Neural cell (in vitro differentiated cells): ENCODE measurements around the gene ALPI. TPM values are rescaled to one million over a fixed set of nuclear protein-coding genes. Genes with fewer than 3 reads are reported as not detected.

Source experiments
- H2AFZ ChIP-seq: fragments of 200-600, 300-800 bp; sonication (generic), shearing (Covaris generic); 2 replicates; pipeline ENCODE4 v1.6.0; 2014; ENCODE audit warnings: low read depth, mild to moderate bottlenecking, antibody characterized with exemption, low read length, moderate library complexity
- H3F3A ChIP-seq: fragments of 200-600 bp; shearing (Covaris generic); 2 replicates; pipeline ENCODE4 v1.6.1; 2016; ENCODE audit warnings: mild to moderate bottlenecking, moderate library complexity, mixed read lengths, antibody characterized with exemption, low read length; ENCODE audit not compliant: insufficient read depth, poor library complexity, severe bottlenecking
- H3K27ac ChIP-seq: fragments of 200-600, 300-800 bp; sonication (generic), shearing (Covaris generic); 2 replicates; pipeline ENCODE4 v1.5.1; 2014; ENCODE audit warnings: mild to moderate bottlenecking, low read length, moderate library complexity
- H3K27me3 ChIP-seq: fragments of 300-800, 200-600 bp; sonication (generic), shearing (Covaris generic); 2 replicates; pipeline ENCODE4 v1.6.0; 2014; ENCODE audit warnings: mild to moderate bottlenecking, low read depth, low read length, moderate library complexity; ENCODE audit not compliant: insufficient read depth
- H3K36me3 ChIP-seq: fragments of 300-800, 200-600 bp; sonication (generic), shearing (Covaris generic); 2 replicates; pipeline ENCODE4 v1.5.1; 2014; ENCODE audit warnings: mild to moderate bottlenecking, antibody characterized with exemption, low read length, moderate library complexity; ENCODE audit not compliant: insufficient read depth
- H3K4me2 ChIP-seq: fragments of 300-800, 200-600 bp; sonication (generic), shearing (Covaris generic); 2 replicates; pipeline ENCODE4 v1.6.0; 2014; ENCODE audit warnings: mild to moderate bottlenecking, low read length
- H3K4me3 ChIP-seq: fragments of 300-800, 200-600 bp; sonication (generic), shearing (Covaris generic); 2 replicates; pipeline ENCODE4 v1.5.1; 2014; ENCODE audit warnings: mild to moderate bottlenecking, low read length, moderate library complexity
- H3K79me2 ChIP-seq: fragments of 200-600 bp; shearing (Covaris generic); replicated peaks from 2 replicates; pipeline ENCODE4 v1.6.0; 2014; ENCODE audit warnings: mild to moderate bottlenecking, low read length, moderate library complexity; ENCODE audit not compliant: insufficient read depth
- H3K9ac ChIP-seq: fragments of 300-800, 200-600 bp; sonication (generic), shearing (Covaris generic); 2 replicates; pipeline ENCODE4 v1.6.1; 2016; ENCODE audit warnings: mild to moderate bottlenecking, low read length, mixed read lengths
- H3K9me2 ChIP-seq: fragments of 200-600 bp; shearing (Covaris generic); 2 replicates; pipeline ENCODE4 v1.6.1; 2016; ENCODE audit warnings: mild to moderate bottlenecking, low read length, mixed read lengths; ENCODE audit not compliant: insufficient read depth
- H3K9me3 ChIP-seq: fragments of 200-600, 300-800 bp; sonication (generic), shearing (Covaris generic); 2 replicates; pipeline ENCODE4 v1.6.1; 2016; ENCODE audit warnings: mild to moderate bottlenecking, mixed run types, low read length, moderate library complexity, mixed read lengths
- H4K20me1 ChIP-seq: fragments of 200-600 bp; shearing (Covaris generic); 2 replicates; pipeline ENCODE4 v1.6.1; 2016; ENCODE audit warnings: mild to moderate bottlenecking, mixed run types; ENCODE audit not compliant: insufficient read depth
- EP300 ChIP-seq: fragments of 450-650 bp; conservative IDR thresholded peaks from 2 replicates; pipeline ENCODE4 v1.6.1; 2014; ENCODE audit warnings: antibody characterized with exemption, mild to moderate bottlenecking, moderate library complexity; ENCODE audit not compliant: poor library complexity, severe bottlenecking
- EZH2 ChIP-seq: fragments of 200-600, 300-800 bp; shearing (Covaris generic), sonication (generic); IDR thresholded peaks from 2 replicates; pipeline ENCODE4 v1.6.1; 2014; ENCODE audit warnings: antibody characterized with exemption, low read length, borderline replicate concordance, mild to moderate bottlenecking; ENCODE audit not compliant: insufficient read depth, poor library complexity, severe bottlenecking
- MXI1 ChIP-seq: fragments of 450-650 bp; conservative IDR thresholded peaks from 2 replicates; pipeline ENCODE4 v1.6.1; 2014; ENCODE audit warnings: antibody characterized with exemption, mild to moderate bottlenecking; ENCODE audit not compliant: poor library complexity, severe bottlenecking
- POLR2AphosphoS5 ChIP-seq: IDR thresholded peaks from 2 replicates; pipeline ENCODE4 v1.6.1; 2012
- RAD21 ChIP-seq: fragments of 450-650 bp; conservative IDR thresholded peaks from 2 replicates; pipeline ENCODE4 v1.6.1; 2014; ENCODE audit warnings: antibody characterized with exemption, mild to moderate bottlenecking, moderate library complexity
- REST ChIP-seq: IDR thresholded peaks from 2 replicates; pipeline ENCODE4 v1.6.1; 2012; ENCODE audit warnings: borderline replicate concordance
- SMC3 ChIP-seq: fragments of 450-650 bp; conservative IDR thresholded peaks from 2 replicates; pipeline ENCODE4 v1.6.1; 2014; ENCODE audit warnings: antibody characterized with exemption, mild to moderate bottlenecking, moderate library complexity; ENCODE audit not compliant: poor library complexity
- TAF1 ChIP-seq: IDR thresholded peaks from 2 replicates; pipeline ENCODE4 v1.6.1; 2012; ENCODE audit warnings: low read depth
- polyA plus RNA-seq: library from polyadenylated mRNA; depleted of rRNA; stranded (reverse); fragments of >200 nt; gene quantifications from 2 replicates; pipeline ENCODE4 v1.2.3, GENCODE V29; 2014
- TF ChIP-seq, protein P1 (sequence below): fragments of 450-650 bp; IDR thresholded peaks from 2 replicates; pipeline ENCODE4 v1.5.1; 2014; ENCODE audit warnings: antibody characterized with exemption, mild to moderate bottlenecking, moderate library complexity; ENCODE audit not compliant: poor library complexity, severe bottlenecking

ALPI gene
- polyA plus RNA-seq, 1 donor from 2014 or later, result not detected

DNA sequence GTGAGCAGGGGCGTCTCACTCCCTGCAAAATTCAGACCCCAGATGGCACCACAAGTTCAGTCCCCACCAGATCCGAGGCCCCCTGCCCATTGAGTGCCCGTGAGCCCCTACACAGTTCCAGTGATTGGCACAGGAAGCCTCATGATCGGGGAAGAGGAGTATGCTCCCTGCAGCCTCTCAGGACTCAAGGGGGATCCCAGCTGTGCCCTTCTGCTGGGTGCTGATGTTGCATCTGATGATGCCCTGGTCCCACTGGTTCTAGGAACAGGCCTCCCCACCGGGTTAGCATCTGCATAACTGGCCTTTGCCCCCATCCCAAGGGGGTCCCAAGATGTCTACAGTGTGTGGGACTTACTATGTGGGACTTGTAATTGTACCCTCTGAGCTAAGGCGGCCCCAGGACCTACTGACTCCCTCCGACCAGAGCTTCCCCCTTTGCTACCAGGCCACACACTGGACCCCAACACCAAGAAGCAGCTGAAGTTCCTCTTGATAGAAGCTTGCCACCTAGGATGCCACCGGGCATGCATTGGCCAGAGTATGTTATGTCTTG lies 40.7 kb upstream of the ALPI start:
- H3K4me2 ChIP-seq, result no peak overlapping the region
- H4K20me1 ChIP-seq, result no peaks in the 10 kb centered on the region
- H3K79me2 ChIP-seq, result no peaks in the 10 kb centered on the region
- H3K27me3 ChIP-seq, result peaks cover 37% of the 10 kb centered on the region
- no peaks in the 10 kb centered on the region for H3K9me3 ChIP-seq
- H3F3A ChIP-seq, result no peaks in the 10 kb centered on the region
- no peak overlapping the region for H2AFZ ChIP-seq
- H3K9ac ChIP-seq, result no peak overlapping the region
- H3K9me2 ChIP-seq, result no peaks in the 10 kb centered on the region
- H3K4me3 ChIP-seq, result no peak overlapping the region
- no peak overlapping the region for H3K27ac ChIP-seq
- no peaks in the 10 kb centered on the region for H3K36me3 ChIP-seq
- no peak for TF ChIP-seq RAD21
- TF ChIP-seq POLR2AphosphoS5, result no peak
- no peak for TF ChIP-seq EP300

- H3K9me2 ChIP-seq, result no peaks in the 10 kb centered on the region
- no peaks in the 10 kb centered on the region for H3F3A ChIP-seq
- no peaks in the 10 kb centered on the region for H3K79me2 ChIP-seq
- no peak overlapping the region for H3K9ac ChIP-seq
- no peak overlapping the region for H3K4me2 ChIP-seq
- H4K20me1 ChIP-seq, result no peaks in the 10 kb centered on the region
- TF ChIP-seq SMC3, result no peak
- no peak for TF ChIP-seq EZH2
- no peak for TF ChIP-seq TAF1
- TF ChIP-seq MXI1, result no peak
- H3K4me3 ChIP-seq, result no peak overlapping the region
- H3K27ac ChIP-seq, result no peak overlapping the region
- no peak overlapping the region for H2AFZ ChIP-seq
- H3K27me3 ChIP-seq, result peaks cover 44% of the 10 kb centered on the region
- no peaks in the 10 kb centered on the region for H3K9me3 ChIP-seq
- H3K36me3 ChIP-seq, result no peaks in the 10 kb centered on the region
Observed at GRCh38 chr2:232415736-232416520, 40.0 kb upstream of the ALPI start.

- Histone ChIP-seq H3K4me2 (no peak overlapping the region), H3K27me3 (peaks cover 53% of the 10 kb centered on the region)
Observed at GRCh38 chr2:232416521-232417470, 39.2 kb upstream of the ALPI start.

More at GRCh38 chr2:232416521-232417470, 39.2 kb upstream of the ALPI start:
- H3K79me2 ChIP-seq, result no peaks in the 10 kb centered on the region
- no peaks in the 10 kb centered on the region for H3F3A ChIP-seq
- H3K27ac ChIP-seq, result no peak overlapping the region
- no peaks in the 10 kb centered on the region for H3K36me3 ChIP-seq
- H3K9me2 ChIP-seq, result no peaks in the 10 kb centered on the region
- H2AFZ ChIP-seq, result no peak overlapping the region
- TF ChIP-seq SMC3 (no peak), TAF1 (no peak), POLR2AphosphoS5 (no peak), MXI1 (no peak), RAD21 (no peak), REST (no peak), EZH2 (no peak), EP300 (no peak)
- TF ChIP-seq, protein P1, sequence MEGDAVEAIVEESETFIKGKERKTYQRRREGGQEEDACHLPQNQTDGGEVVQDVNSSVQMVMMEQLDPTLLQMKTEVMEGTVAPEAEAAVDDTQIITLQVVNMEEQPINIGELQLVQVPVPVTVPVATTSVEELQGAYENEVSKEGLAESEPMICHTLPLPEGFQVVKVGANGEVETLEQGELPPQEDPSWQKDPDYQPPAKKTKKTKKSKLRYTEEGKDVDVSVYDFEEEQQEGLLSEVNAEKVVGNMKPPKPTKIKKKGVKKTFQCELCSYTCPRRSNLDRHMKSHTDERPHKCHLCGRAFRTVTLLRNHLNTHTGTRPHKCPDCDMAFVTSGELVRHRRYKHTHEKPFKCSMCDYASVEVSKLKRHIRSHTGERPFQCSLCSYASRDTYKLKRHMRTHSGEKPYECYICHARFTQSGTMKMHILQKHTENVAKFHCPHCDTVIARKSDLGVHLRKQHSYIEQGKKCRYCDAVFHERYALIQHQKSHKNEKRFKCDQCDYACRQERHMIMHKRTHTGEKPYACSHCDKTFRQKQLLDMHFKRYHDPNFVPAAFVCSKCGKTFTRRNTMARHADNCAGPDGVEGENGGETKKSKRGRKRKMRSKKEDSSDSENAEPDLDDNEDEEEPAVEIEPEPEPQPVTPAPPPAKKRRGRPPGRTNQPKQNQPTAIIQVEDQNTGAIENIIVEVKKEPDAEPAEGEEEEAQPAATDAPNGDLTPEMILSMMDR, result no peak
- no peak overlapping the region for H3K4me3 ChIP-seq
- no peaks in the 10 kb centered on the region for H4K20me1 ChIP-seq
- no peak overlapping the region for H3K9ac ChIP-seq
- H3K9me3 ChIP-seq, result peaks cover 6% of the 10 kb centered on the region
